Measurements from ENCODE around the gene GABARAP. TPM values are rescaled to one million over a fixed set of nuclear protein-coding genes. Genes with fewer than 3 reads are reported as not detected.
A peak's percentile ranks its signal among the peaks of the same experiment; 100 is the strongest.

The GABARAP gene
- total and polyA plus RNA-seq, 2 of the 13 experiments (the other 11 are each of a cell fraction or from before 2014, with no cell fraction given), result 161 to 310 TPM

DNA sequence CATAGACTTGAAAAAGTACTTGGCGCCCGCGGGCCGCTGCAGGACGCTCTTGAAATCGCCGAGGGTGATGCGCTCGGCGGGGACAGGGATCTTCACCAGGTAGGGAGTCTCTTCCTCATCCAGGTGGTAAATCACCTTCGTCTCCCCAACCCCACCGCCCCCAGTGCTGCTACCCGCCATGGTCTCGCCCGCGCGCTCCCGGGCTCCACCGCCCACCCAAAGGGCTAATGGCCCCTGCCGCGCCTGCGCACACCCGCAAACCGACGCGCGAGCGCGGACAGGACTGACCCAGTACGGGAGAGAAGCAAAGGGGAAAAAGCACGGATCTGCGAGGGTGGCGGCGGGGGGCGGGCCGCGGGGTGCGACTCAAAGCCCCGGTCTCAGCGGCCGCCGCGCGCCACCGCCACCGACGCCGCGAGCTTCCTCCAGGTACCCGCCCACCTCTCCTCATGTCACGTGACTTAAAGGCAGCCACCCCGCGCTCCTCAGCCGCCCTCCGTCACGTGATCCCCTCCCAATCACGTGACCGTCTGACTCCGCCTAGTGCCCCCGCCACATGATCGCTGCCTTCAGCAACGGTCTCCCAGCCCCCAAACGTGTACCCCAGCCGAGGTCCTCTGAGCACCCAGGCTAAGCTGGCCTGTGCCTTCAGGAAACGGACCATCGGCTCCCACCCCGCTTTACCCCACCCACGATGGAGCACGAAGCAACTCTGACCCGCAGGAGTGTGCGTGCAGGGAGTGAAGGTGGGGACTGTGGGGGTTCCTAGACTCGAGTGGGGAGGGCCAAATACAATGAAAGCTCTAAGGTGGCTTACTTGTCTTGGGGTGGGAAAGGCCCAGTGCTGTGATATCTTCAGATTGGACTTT lies 7.9 kb downstream of the GABARAP start, which contains the start of gene DVL2 (continued):
- no peak; the same call in 1 of the 2 replicates for TF ChIP-seq ZNF12 (CRISPR knock-in tag; IDR thresholded peaks at IDR 0.05)
- TF ChIP-seq THAP11 (CRISPR knock-in tag; IDR thresholded peaks at IDR 0.05), result peak; percentile 93
- no peak; the same call in 1 of the 2 replicates for TF ChIP-seq POLR2AphosphoS2 (IDR thresholded peaks at IDR 0.05; ENCODE audit: low read depth, low read length)
- TF ChIP-seq ZNF432 (CRISPR knock-in tag; IDR thresholded peaks at IDR 0.05; ENCODE audit: borderline replicate concordance), result no peak
- TF ChIP-seq UBTF (CRISPR knock-in tag; IDR thresholded peaks at IDR 0.05), result peak; percentile 20; the same call in 1 of the 2 replicates
- peak; percentile 70 for TF ChIP-seq FOXO1 (CRISPR knock-in tag; IDR thresholded peaks at IDR 0.05)
- peak; percentile 98 for TF ChIP-seq SAFB2 (CRISPR knock-in tag; IDR thresholded peaks at IDR 0.05; ENCODE audit: borderline replicate concordance, low read depth)
- peak; percentile 90 for TF ChIP-seq ZNF792 (CRISPR knock-in tag; IDR thresholded peaks at IDR 0.05)
- TF ChIP-seq SIX4 (CRISPR knock-in tag; IDR thresholded peaks at IDR 0.05), result peak; percentile 60; the same call in 1 of the 2 replicates
- TF ChIP-seq POLR2G (IDR thresholded peaks at IDR 0.05; ENCODE audit: low read depth, low read length), result peak; percentile 97
- TF ChIP-seq ZNF652 (CRISPR knock-in tag; IDR thresholded peaks at IDR 0.05; ENCODE audit: borderline replicate concordance, low read depth), result peak; percentile 47; the same call in 1 of the 2 replicates
- peak; percentile 90 for TF ChIP-seq POLR2AphosphoS5 (IDR thresholded peaks at IDR 0.05; ENCODE audit: low read depth, low read length)
- TF ChIP-seq PRDM4 (CRISPR knock-in tag; IDR thresholded peaks at IDR 0.05; ENCODE audit: borderline replicate concordance), result no peak
- no peak for TF ChIP-seq CCAR2 (optimal IDR thresholded peaks at IDR 0.05; ENCODE audit: low read depth, low read length)
- TF ChIP-seq ZNF83 (CRISPR knock-in tag; IDR thresholded peaks at IDR 0.05; ENCODE audit: borderline replicate concordance), result no peak
- TF ChIP-seq ZNF577 (CRISPR knock-in tag; IDR thresholded peaks at IDR 0.05; ENCODE audit: borderline replicate concordance, low read depth), result no peak
- no peak for TF ChIP-seq HDAC6 (IDR thresholded peaks at IDR 0.05; ENCODE audit: low read depth, low read length)
- TF ChIP-seq CSRNP1 (CRISPR knock-in tag; IDR thresholded peaks at IDR 0.05), result peak; percentile 89
- no peak for TF ChIP-seq CEBPB (IDR thresholded peaks at IDR 0.05; ENCODE audit: borderline replicate concordance, low read depth, low read length)
- TF ChIP-seq SCMH1 (CRISPR knock-in tag; IDR thresholded peaks at IDR 0.05; ENCODE audit: borderline replicate concordance), result no peak
